HG02763 (cell line): ENCODE data around the gene ZSCAN22.
"Not testable (repeated sequence)": the region's sequence is repeated elsewhere in the genome, so short reads cannot be mapped to it uniquely, and the experiment has no call there.

Experiments
- ATAC-seq: cut with Tn5 transposase; IDR thresholded peaks from one replicate; pipeline ENCODE4 v1.9.1; 2021; ENCODE audit warnings: mild to moderate bottlenecking, moderate library complexity; ENCODE audit not compliant: unreplicated experiment

The ZSCAN22 gene

GRCh38 chr19:58317476-58318072 is 9.2 kb upstream of the ZSCAN22 start:
- ATAC-seq: no peak

GRCh38 chr19:58318297-58318696 is 8.5 kb upstream of the ZSCAN22 start:
- ATAC-seq: no peak

- ATAC-seq: no peak
These were observed 7.6 kb upstream of the ZSCAN22 start for GRCh38 chr19:58319241-58319640.

- no peak for ATAC-seq
These were observed 1.3 kb upstream of the ZSCAN22 start for GRCh38 chr19:58325311-58326022.

GRCh38 chr19:58326501-58326913 is 287 bp upstream of the ZSCAN22 start:
- ATAC-seq: no peak

- no peak for ATAC-seq
These were observed 2.2 kb downstream of the ZSCAN22 start for GRCh38 chr19:58328999-58329398.

GRCh38 chr19:58330458-58330857 is 3.7 kb downstream of the ZSCAN22 start:
- ATAC-seq: no peak

- no peak for ATAC-seq
These were observed 5.9 kb downstream of the ZSCAN22 start for GRCh38 chr19:58332697-58333096.

GRCh38 chr19:58334691-58335249 is 8.0 kb downstream of the ZSCAN22 start:
- ATAC-seq: no peak

- ATAC-seq: no peak
These were observed 8.8 kb downstream of the ZSCAN22 start for GRCh38 chr19:58335630-58336029.

- no peak for ATAC-seq
These were observed 9.4 kb downstream of the ZSCAN22 start for GRCh38 chr19:58336216-58336615.

- no peak for ATAC-seq
These were observed 10.0 kb downstream of the ZSCAN22 start for GRCh38 chr19:58336820-58337219.

GRCh38 chr19:58338336-58338735 is 11.5 kb downstream of the ZSCAN22 start:
- no peak for ATAC-seq

GRCh38 chr19:58338825-58339558 is 12.2 kb downstream of the ZSCAN22 start:
- no peak for ATAC-seq

GRCh38 chr19:58345558-58345957 is 18.8 kb downstream of the ZSCAN22 start:
- ATAC-seq: no peak

- peak; percentile 82 for ATAC-seq
These were observed 20.5 kb downstream of the ZSCAN22 start for GRCh38 chr19:58346961-58347929.

- not testable (repeated sequence) for ATAC-seq
These were observed 21.3 kb downstream of the ZSCAN22 start for GRCh38 chr19:58348080-58348479.

- ATAC-seq: no peak
These were observed 22.8 kb downstream of the ZSCAN22 start for GRCh38 chr19:58349590-58349989.

- ATAC-seq: no peak
These were observed 23.4 kb downstream of the ZSCAN22 start for GRCh38 chr19:58350001-58350861.
